ENCODE data around the gene PPP1R14C.

PPP1R14C gene

GRCh38 chr6:150293423-150294173 lies 150.8 kb downstream of the PPP1R14C start:
- no peak for ATAC-seq
- no peak for TF ChIP-seq ZFP3 (CRISPR knock-in tag; IDR thresholded peaks at IDR 0.05)
- no peak for TF ChIP-seq ESRRG (CRISPR knock-in tag; IDR thresholded peaks at IDR 0.05)
- no peak for TF ChIP-seq PPARA (CRISPR knock-in tag; IDR thresholded peaks at IDR 0.05; ENCODE audit: borderline replicate concordance)
- no peak for TF ChIP-seq OSR1 (CRISPR knock-in tag; IDR thresholded peaks at IDR 0.05)
- no peak for TF ChIP-seq CREB5 (CRISPR knock-in tag; IDR thresholded peaks at IDR 0.05; ENCODE audit: low read depth)
- no peak for TF ChIP-seq ZNF70 (CRISPR knock-in tag; IDR thresholded peaks at IDR 0.05)
- TF ChIP-seq ZFP30 (CRISPR knock-in tag; IDR thresholded peaks at IDR 0.05) = no peak
- TF ChIP-seq SNAI2 (CRISPR knock-in tag; IDR thresholded peaks at IDR 0.05) = no peak
- TF ChIP-seq, protein P1, sequence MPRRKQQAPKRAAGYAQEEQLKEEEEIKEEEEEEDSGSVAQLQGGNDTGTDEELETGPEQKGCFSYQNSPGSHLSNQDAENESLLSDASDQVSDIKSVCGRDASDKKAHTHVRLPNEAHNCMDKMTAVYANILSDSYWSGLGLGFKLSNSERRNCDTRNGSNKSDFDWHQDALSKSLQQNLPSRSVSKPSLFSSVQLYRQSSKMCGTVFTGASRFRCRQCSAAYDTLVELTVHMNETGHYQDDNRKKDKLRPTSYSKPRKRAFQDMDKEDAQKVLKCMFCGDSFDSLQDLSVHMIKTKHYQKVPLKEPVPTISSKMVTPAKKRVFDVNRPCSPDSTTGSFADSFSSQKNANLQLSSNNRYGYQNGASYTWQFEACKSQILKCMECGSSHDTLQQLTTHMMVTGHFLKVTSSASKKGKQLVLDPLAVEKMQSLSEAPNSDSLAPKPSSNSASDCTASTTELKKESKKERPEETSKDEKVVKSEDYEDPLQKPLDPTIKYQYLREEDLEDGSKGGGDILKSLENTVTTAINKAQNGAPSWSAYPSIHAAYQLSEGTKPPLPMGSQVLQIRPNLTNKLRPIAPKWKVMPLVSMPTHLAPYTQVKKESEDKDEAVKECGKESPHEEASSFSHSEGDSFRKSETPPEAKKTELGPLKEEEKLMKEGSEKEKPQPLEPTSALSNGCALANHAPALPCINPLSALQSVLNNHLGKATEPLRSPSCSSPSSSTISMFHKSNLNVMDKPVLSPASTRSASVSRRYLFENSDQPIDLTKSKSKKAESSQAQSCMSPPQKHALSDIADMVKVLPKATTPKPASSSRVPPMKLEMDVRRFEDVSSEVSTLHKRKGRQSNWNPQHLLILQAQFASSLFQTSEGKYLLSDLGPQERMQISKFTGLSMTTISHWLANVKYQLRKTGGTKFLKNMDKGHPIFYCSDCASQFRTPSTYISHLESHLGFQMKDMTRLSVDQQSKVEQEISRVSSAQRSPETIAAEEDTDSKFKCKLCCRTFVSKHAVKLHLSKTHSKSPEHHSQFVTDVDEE (CRISPR knock-in tag; IDR thresholded peaks at IDR 0.05) = no peak
- no peak for TF ChIP-seq ISL1 (CRISPR knock-in tag; IDR thresholded peaks at IDR 0.05)
- no peak for TF ChIP-seq TCF4 (CRISPR knock-in tag; IDR thresholded peaks at IDR 0.05; ENCODE audit: borderline replicate concordance)
- TF ChIP-seq, protein P2, sequence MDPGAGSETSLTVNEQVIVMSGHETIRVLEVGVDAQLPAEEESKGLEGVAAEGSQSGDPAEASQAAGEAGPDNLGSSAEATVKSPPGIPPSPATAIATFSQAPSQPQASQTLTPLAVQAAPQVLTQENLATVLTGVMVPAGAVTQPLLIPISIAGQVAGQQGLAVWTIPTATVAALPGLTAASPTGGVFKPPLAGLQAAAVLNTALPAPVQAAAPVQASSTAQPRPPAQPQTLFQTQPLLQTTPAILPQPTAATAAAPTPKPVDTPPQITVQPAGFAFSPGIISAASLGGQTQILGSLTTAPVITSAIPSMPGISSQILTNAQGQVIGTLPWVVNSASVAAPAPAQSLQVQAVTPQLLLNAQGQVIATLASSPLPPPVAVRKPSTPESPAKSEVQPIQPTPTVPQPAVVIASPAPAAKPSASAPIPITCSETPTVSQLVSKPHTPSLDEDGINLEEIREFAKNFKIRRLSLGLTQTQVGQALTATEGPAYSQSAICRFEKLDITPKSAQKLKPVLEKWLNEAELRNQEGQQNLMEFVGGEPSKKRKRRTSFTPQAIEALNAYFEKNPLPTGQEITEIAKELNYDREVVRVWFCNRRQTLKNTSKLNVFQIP (CRISPR knock-in tag; IDR thresholded peaks at IDR 0.05; ENCODE audit: borderline replicate concordance, low read depth) = no peak

GRCh38 chr6:150296890-150297289 lies 154.0 kb downstream of the PPP1R14C start:
- TF ChIP-seq TOX (CRISPR knock-in tag; IDR thresholded peaks at IDR 0.05; ENCODE audit: borderline replicate concordance) (no peak), ZNF8 (CRISPR knock-in tag; IDR thresholded peaks at IDR 0.05) (no peak), ISL1 (CRISPR knock-in tag; IDR thresholded peaks at IDR 0.05) (no peak), ZNF565 (CRISPR knock-in tag; conservative IDR thresholded peaks at IDR 0.05; ENCODE audit: low read depth) (no peak), OSR1 (CRISPR knock-in tag; IDR thresholded peaks at IDR 0.05) (no peak), SNAI2 (CRISPR knock-in tag; IDR thresholded peaks at IDR 0.05) (no peak), GLIS3 (CRISPR knock-in tag; IDR thresholded peaks at IDR 0.05) (no peak), TCF4 (CRISPR knock-in tag; IDR thresholded peaks at IDR 0.05; ENCODE audit: borderline replicate concordance) (no peak), RARB (CRISPR knock-in tag; IDR thresholded peaks at IDR 0.05) (no peak), ZFP3 (CRISPR knock-in tag; IDR thresholded peaks at IDR 0.05) (no peak), ZFP30 (CRISPR knock-in tag; IDR thresholded peaks at IDR 0.05) (no peak), ESRRG (CRISPR knock-in tag; IDR thresholded peaks at IDR 0.05) (no peak), ZC3H10 (CRISPR knock-in tag; IDR thresholded peaks at IDR 0.05) (no peak)
- TF ChIP-seq, protein P2 (CRISPR knock-in tag; IDR thresholded peaks at IDR 0.05; ENCODE audit: borderline replicate concordance, low read depth) = no peak
- TF ChIP-seq, protein P3, sequence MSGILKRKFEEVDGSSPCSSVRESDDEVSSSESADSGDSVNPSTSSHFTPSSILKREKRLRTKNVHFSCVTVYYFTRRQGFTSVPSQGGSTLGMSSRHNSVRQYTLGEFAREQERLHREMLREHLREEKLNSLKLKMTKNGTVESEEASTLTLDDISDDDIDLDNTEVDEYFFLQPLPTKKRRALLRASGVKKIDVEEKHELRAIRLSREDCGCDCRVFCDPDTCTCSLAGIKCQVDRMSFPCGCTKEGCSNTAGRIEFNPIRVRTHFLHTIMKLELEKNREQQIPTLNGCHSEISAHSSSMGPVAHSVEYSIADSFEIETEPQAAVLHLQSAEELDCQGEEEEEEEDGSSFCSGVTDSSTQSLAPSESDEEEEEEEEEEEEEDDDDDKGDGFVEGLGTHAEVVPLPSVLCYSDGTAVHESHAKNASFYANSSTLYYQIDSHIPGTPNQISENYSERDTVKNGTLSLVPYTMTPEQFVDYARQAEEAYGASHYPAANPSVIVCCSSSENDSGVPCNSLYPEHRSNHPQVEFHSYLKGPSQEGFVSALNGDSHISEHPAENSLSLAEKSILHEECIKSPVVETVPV (CRISPR knock-in tag; IDR thresholded peaks at IDR 0.05) = no peak
- TF ChIP-seq, protein P4, sequence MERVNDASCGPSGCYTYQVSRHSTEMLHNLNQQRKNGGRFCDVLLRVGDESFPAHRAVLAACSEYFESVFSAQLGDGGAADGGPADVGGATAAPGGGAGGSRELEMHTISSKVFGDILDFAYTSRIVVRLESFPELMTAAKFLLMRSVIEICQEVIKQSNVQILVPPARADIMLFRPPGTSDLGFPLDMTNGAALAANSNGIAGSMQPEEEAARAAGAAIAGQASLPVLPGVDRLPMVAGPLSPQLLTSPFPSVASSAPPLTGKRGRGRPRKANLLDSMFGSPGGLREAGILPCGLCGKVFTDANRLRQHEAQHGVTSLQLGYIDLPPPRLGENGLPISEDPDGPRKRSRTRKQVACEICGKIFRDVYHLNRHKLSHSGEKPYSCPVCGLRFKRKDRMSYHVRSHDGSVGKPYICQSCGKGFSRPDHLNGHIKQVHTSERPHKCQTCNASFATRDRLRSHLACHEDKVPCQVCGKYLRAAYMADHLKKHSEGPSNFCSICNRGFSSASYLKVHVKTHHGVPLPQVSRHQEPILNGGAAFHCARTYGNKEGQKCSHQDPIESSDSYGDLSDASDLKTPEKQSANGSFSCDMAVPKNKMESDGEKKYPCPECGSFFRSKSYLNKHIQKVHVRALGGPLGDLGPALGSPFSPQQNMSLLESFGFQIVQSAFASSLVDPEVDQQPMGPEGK (CRISPR knock-in tag; IDR thresholded peaks at IDR 0.05; ENCODE audit: borderline replicate concordance) = no peak
- TF ChIP-seq, protein P1 (CRISPR knock-in tag; IDR thresholded peaks at IDR 0.05) = no peak
- ATAC-seq = no peak
